H4 (cell line): ENCODE data around the gene L3MBTL4. TPM values are rescaled to one million over a fixed set of nuclear protein-coding genes. Genes with fewer than 3 reads are reported as not detected.
A peak's percentile ranks its signal among the peaks of the same experiment; 100 is the strongest.
"Not testable (repeated sequence)": the region's sequence is repeated elsewhere in the genome, so short reads cannot be mapped to it uniquely, and the experiment has no call there.

Source experiments
- DNase-seq: peaks from one replicate; pipeline ENCODE4 v3.0.0-alpha.2; 2015; ENCODE audit warnings: low spot score
- total RNA-seq: library from RNA; depleted of rRNA; stranded (reverse); fragments of >200 nt; shearing (Covaris generic); gene quantifications from 2 replicates; pipeline ENCODE4 v1.2.3, GENCODE V29; 2014

L3MBTL4 gene
- total RNA-seq, 1 experiment from 2014 or later = 2.4 TPM

- DNase-seq = no peak
Observed at GRCh38 chr18:6311456-6312215, 103.1 kb downstream of the L3MBTL4 start.

GRCh38 chr18:6310714-6311113, 104.0 kb downstream of the L3MBTL4 start:
- DNase-seq = no peak

GRCh38 chr18:6297875-6298274, 116.8 kb downstream of the L3MBTL4 start:
- no peak for DNase-seq

- peak; percentile 19 for DNase-seq
Observed at GRCh38 chr18:6294148-6294784, 120.4 kb downstream of the L3MBTL4 start.

- no peak for DNase-seq
Observed at GRCh38 chr18:6289843-6290242, 124.9 kb downstream of the L3MBTL4 start.

- no peak for DNase-seq
Observed at GRCh38 chr18:6286585-6286984, 128.1 kb downstream of the L3MBTL4 start.

- no peak for DNase-seq
Observed at GRCh38 chr18:6284761-6285160, 129.9 kb downstream of the L3MBTL4 start.

GRCh38 chr18:6284300-6284699, 130.4 kb downstream of the L3MBTL4 start:
- DNase-seq = no peak

GRCh38 chr18:6281874-6282273, 132.8 kb downstream of the L3MBTL4 start:
- DNase-seq = no peak

GRCh38 chr18:6280211-6280743, 134.4 kb downstream of the L3MBTL4 start:
- no peak for DNase-seq

- DNase-seq = no peak
Observed at GRCh38 chr18:6279308-6279707, 135.4 kb downstream of the L3MBTL4 start.

- no peak for DNase-seq
Observed at GRCh38 chr18:6273423-6273822, 141.3 kb downstream of the L3MBTL4 start.

- not testable (repeated sequence) for DNase-seq
Observed at GRCh38 chr18:6272144-6272543, 142.6 kb downstream of the L3MBTL4 start.

- no peak for DNase-seq
Observed at GRCh38 chr18:6271585-6271984, 143.1 kb downstream of the L3MBTL4 start.

GRCh38 chr18:6270771-6271216, 143.9 kb downstream of the L3MBTL4 start:
- no peak for DNase-seq

GRCh38 chr18:6269660-6270332, 144.9 kb downstream of the L3MBTL4 start:
- DNase-seq = no peak

- DNase-seq = no peak
Observed at GRCh38 chr18:6266212-6266611, 148.5 kb downstream of the L3MBTL4 start.

GRCh38 chr18:6261938-6262337, 152.8 kb downstream of the L3MBTL4 start:
- DNase-seq = no peak

GRCh38 chr18:6259324-6259723, 155.4 kb downstream of the L3MBTL4 start:
- DNase-seq = not testable (repeated sequence)

- DNase-seq = no peak
Observed at GRCh38 chr18:6257950-6258349, 156.8 kb downstream of the L3MBTL4 start.

- no peak for DNase-seq
Observed at GRCh38 chr18:6256521-6256920, 158.2 kb downstream of the L3MBTL4 start.

GRCh38 chr18:6255886-6256285, 158.8 kb downstream of the L3MBTL4 start:
- no peak for DNase-seq
